Liver (tissue), 9 donors: ENCODE results near the gene RHOD. TPM values are rescaled to one million over a fixed set of nuclear protein-coding genes. Genes with fewer than 3 reads are reported as not detected.

Experiments
- DNase-seq: peaks from one replicate; pipeline ENCODE4 v3.0.0-alpha.2; 2017; ENCODE audit warnings: low spot score
- H3K27ac ChIP-seq, 2 donors: one replicate each; pipeline ENCODE4 v1.7.0; 2013; ENCODE audit warnings: inconsistent platforms in 2 of 2, low read length in 2 of 2, control low read depth in 1 of 2, low read depth in 1 of 2, mild to moderate bottlenecking in 1 of 2
- H3K27me3 ChIP-seq, 4 donors: one replicate each; pipeline versions ENCODE4 v1.6.1 to v1.7.0; 2013; ENCODE audit warnings: low read length in 3 of 4, inconsistent platforms in 1 of 4, mild to moderate bottlenecking in 1 of 4, moderate library complexity in 1 of 4; ENCODE audit not compliant: control insufficient read depth in 4 of 4, insufficient read depth in 4 of 4
- H3K36me3 ChIP-seq, 4 donors: one replicate each; pipeline versions ENCODE4 v1.6.1 to v1.7.0; 2013; ENCODE audit warnings: low read length in 3 of 4, mild to moderate bottlenecking in 3 of 4, low read depth in 1 of 4, moderate library complexity in 1 of 4; ENCODE audit not compliant: control insufficient read depth in 4 of 4, insufficient read depth in 3 of 4
- H3K4me1 ChIP-seq, 4 donors: one replicate each; pipeline versions ENCODE4 v1.6.1 to v1.7.0; 2013; ENCODE audit warnings: low read length in 3 of 4, mild to moderate bottlenecking in 3 of 4, moderate library complexity in 1 of 4; ENCODE audit not compliant: control insufficient read depth in 4 of 4, insufficient read depth in 4 of 4
- H3K4me3 ChIP-seq, 3 donors: one replicate each; pipeline versions ENCODE4 v1.6.1 to v1.7.0; 2013; ENCODE audit warnings: low read length in 3 of 3, control low read depth in 1 of 3, low read depth in 1 of 3, mild to moderate bottlenecking in 1 of 3
- H3K9ac ChIP-seq, 2 donors: one replicate each; pipeline ENCODE4 v1.7.0; 2013; ENCODE audit warnings: low read length in 2 of 2, mild to moderate bottlenecking in 2 of 2, moderate library complexity in 2 of 2, control low read depth in 1 of 2, low read depth in 1 of 2
- H3K9me3 ChIP-seq, 4 donors: one replicate each; pipeline versions ENCODE4 v1.6.1 to v1.7.0; 2013; ENCODE audit warnings: low read length in 3 of 4; ENCODE audit not compliant: control insufficient read depth in 4 of 4
- ATF3 ChIP-seq: IDR thresholded peaks from 2 replicates; pipeline ENCODE4 v1.6.1; 2016; ENCODE audit warnings: antibody characterized with exemption
- EGR1 ChIP-seq, 2 donors: IDR thresholded peaks; 2 replicates each; pipeline ENCODE4 v1.6.1; 2016 to 2018; ENCODE audit warnings: antibody characterized with exemption in 2 of 2, low read depth in 2 of 2
- FOXA2 ChIP-seq: IDR thresholded peaks from 2 replicates; pipeline ENCODE4 v1.6.1; 2016; ENCODE audit warnings: antibody characterized with exemption
- GABPA ChIP-seq, 2 donors: IDR thresholded peaks in 1 of 2; conservative IDR thresholded peaks in 1 of 2; 2 replicates each; pipeline ENCODE4 v1.6.1; 2016; ENCODE audit warnings: antibody characterized with exemption in 2 of 2, mild to moderate bottlenecking in 1 of 2, moderate library complexity in 1 of 2
- HNF4A ChIP-seq, 2 donors: conservative IDR thresholded peaks; 2 replicates each; pipeline ENCODE4 v1.6.1; 2016; ENCODE audit warnings: antibody characterized with exemption in 2 of 2, mild to moderate bottlenecking in 2 of 2
- HNF4G ChIP-seq: IDR thresholded peaks from 2 replicates; pipeline ENCODE4 v1.6.1; 2016; ENCODE audit warnings: antibody characterized with exemption
- JUND ChIP-seq, 2 donors: IDR thresholded peaks; 2 replicates each; pipeline ENCODE4 v1.6.1; 2016; ENCODE audit warnings: antibody characterized with exemption in 2 of 2
- MAX ChIP-seq: IDR thresholded peaks from 2 replicates; pipeline ENCODE4 v1.6.1; 2016; ENCODE audit warnings: antibody characterized with exemption
- RAD21 ChIP-seq, 2 donors: IDR thresholded peaks; 2 replicates each; pipeline ENCODE4 v1.6.1; 2016; ENCODE audit warnings: antibody characterized with exemption in 2 of 2, mild to moderate bottlenecking in 2 of 2
- REST ChIP-seq: IDR thresholded peaks from 2 replicates; pipeline ENCODE4 v1.6.1; 2016; ENCODE audit warnings: antibody characterized with exemption, mild to moderate bottlenecking
- RXRA ChIP-seq, 2 donors: IDR thresholded peaks; 2 replicates each; pipeline ENCODE4 v1.6.1; 2017 to 2018; ENCODE audit warnings: antibody characterized with exemption in 2 of 2, mild to moderate bottlenecking in 1 of 2
- SP1 ChIP-seq: IDR thresholded peaks from 2 replicates; pipeline ENCODE4 v1.6.1; 2018; ENCODE audit warnings: antibody characterized with exemption, mild to moderate bottlenecking
- YY1 ChIP-seq: IDR thresholded peaks from 2 replicates; pipeline ENCODE4 v1.6.1; 2016; ENCODE audit warnings: antibody characterized with exemption, mild to moderate bottlenecking
- ZBTB33 ChIP-seq: IDR thresholded peaks from 2 replicates; pipeline ENCODE4 v1.6.1; 2016; ENCODE audit warnings: antibody characterized with exemption
- WGBS: extraction: QIAGEN DNeasy Blood & Tissue Kit; methylation state at CpG from one replicate; pipeline ENCODE4 v1.1.7; 2013; 5-methylcytosine and 5-hydroxymethylcytosine counted together
- polyA plus RNA-seq, 2 donors: library from polyadenylated mRNA; stranded (reverse) in 1 of 2; unstranded in 1 of 2; fragments of 200-250 nt in 1 of 2; fragments of >200 nt in 1 of 2; fragmentation: Nextera tagmentation in 1 of 2; extraction: Ambion mirVana in 1 of 2; gene quantifications; one replicate each; pipeline versions ENCODE4 v1.2.1 to v1.2.3, GENCODE V29; 2013 to 2015
- total RNA-seq, 2 donors: library from RNA; depleted of rRNA; stranded (reverse); fragments of >200 nt; gene quantifications; one replicate each; pipeline ENCODE4 v1.2.3, GENCODE V29; 2014
- donor health status: healthy.
- donor health status: healthy.
- donor health status: healthy.
- donor health status: healthy.
- donor health status: healthy.

Gene RHOD
- total and polyA plus RNA-seq, 4 donors: 7.8 to 50.7 (median 33.2) TPM

- Histone ChIP-seq H3K9ac (no peak overlapping the region), H3K36me3 (no peaks in the 10 kb centered on the region), H3K4me1 (peaks cover 0 to 8% (median 3%) of the 10 kb centered on the region in 4 donors), H3K27ac (no peak overlapping the region), H3K27me3 (no peaks in the 10 kb centered on the region), H3K9me3 (no peaks in the 10 kb centered on the region), H3K4me3 (no peak overlapping the region)
- no peak for DNase-seq
- WGBS: 90% methylated on average over 6 of the region's 6 CpGs
- TF ChIP-seq JUND (IDR thresholded peaks at IDR 0.05) (no peak), RAD21 (IDR thresholded peaks at IDR 0.05) (no peak), GABPA (IDR thresholded peaks at IDR 0.05 in 1 of 2, conservative IDR thresholded peaks at IDR 0.05 in 1 of 2) (no peak), MAX (no peak)
Observed at GRCh38 chr11:67098799-67099429, 42.3 kb downstream of the RHOD start.

- no peaks in the 10 kb centered on the region for H3K36me3 ChIP-seq
- H3K27ac ChIP-seq: peak overlapping the region in 1 of 2 donors; percentile 3
- TF ChIP-seq ATF3 (no peak), EGR1 (IDR thresholded peaks at IDR 0.05; ENCODE audit: low read depth in 2 of 2) (no peak), GABPA (IDR thresholded peaks at IDR 0.05 in 1 of 2, conservative IDR thresholded peaks at IDR 0.05 in 1 of 2) (no peak), RAD21 (IDR thresholded peaks at IDR 0.05) (no peak), ZBTB33 (no peak), FOXA2 (no peak), REST (no peak), RXRA (IDR thresholded peaks at IDR 0.05) (no peak), YY1 (no peak), MAX (no peak), SP1 (no peak), HNF4G (no peak), HNF4A (conservative IDR thresholded peaks at IDR 0.05) (no peak)
- peaks cover 0 to 7% (median 3%) of the 10 kb centered on the region in 4 donors for H3K4me1 ChIP-seq
- no peak overlapping the region for H3K4me3 ChIP-seq
- DNase-seq: no peak
- no peaks in the 10 kb centered on the region for H3K9me3 ChIP-seq
- 98% methylated on average over 6 of the region's 6 CpGs for WGBS
- H3K27me3 ChIP-seq: no peaks in the 10 kb centered on the region
- no peak overlapping the region for H3K9ac ChIP-seq
Observed at GRCh38 chr11:67099831-67100324, 43.2 kb downstream of the RHOD start.
